CD8-positive, alpha-beta memory T cell (primary cell): Measurements from ENCODE around the gene SOCS4. TPM values are rescaled to one million over a fixed set of nuclear protein-coding genes. Genes with fewer than 3 reads are reported as not detected.
A peak's percentile ranks its signal among the peaks of the same experiment; 100 is the strongest.
"Not testable (repeated sequence)": the region's sequence is repeated elsewhere in the genome, so short reads cannot be mapped to it uniquely, and the experiment has no call there.

Experiments used
- CTCF ChIA-PET: fragments of 350-600 bp; sonication (Branson Sonifier 250); formaldehyde crosslinking; loops from one replicate; lab custom pipeline; 2021; ENCODE audit warnings: antibody characterized with exemption; lab: Charles Lee
- POLR2A ChIA-PET: fragments of 350-600 bp; sonication (Branson Sonifier 250); formaldehyde crosslinking; loops from one replicate; lab custom pipeline; 2021; ENCODE audit warnings: antibody characterized with exemption; lab: Charles Lee
- DNase-seq, 5 donors: peaks; one replicate each; pipeline versions ENCODE4 v3.0.0 to v3.0.0-alpha.2; 2020 to 2022; ENCODE audit warnings: mixed read lengths in 1 of 5
- H3K27ac ChIP-seq: one replicate; pipeline ENCODE4 v1.7.0; 2013; ENCODE audit warnings: low read depth, mild to moderate bottlenecking, low read length, moderate library complexity
- H3K27me3 ChIP-seq: 2 replicates; pipeline ENCODE4 v1.7.0; 2013; ENCODE audit warnings: low read length, mild to moderate bottlenecking; ENCODE audit not compliant: insufficient read depth, poor library complexity, severe bottlenecking
- H3K36me3 ChIP-seq: 2 replicates; pipeline ENCODE4 v1.7.0; 2013; ENCODE audit warnings: mild to moderate bottlenecking, low read length, moderate library complexity; ENCODE audit not compliant: insufficient read depth
- H3K4me1 ChIP-seq: 2 replicates; pipeline ENCODE4 v1.7.0; 2013; ENCODE audit warnings: mild to moderate bottlenecking, low read length, moderate library complexity; ENCODE audit not compliant: insufficient read depth
- H3K4me3 ChIP-seq: 2 replicates; pipeline ENCODE4 v1.7.0; 2013; ENCODE audit warnings: mild to moderate bottlenecking, low read length
- H3K9me3 ChIP-seq: 2 replicates; pipeline ENCODE4 v1.7.0; 2013; ENCODE audit warnings: mild to moderate bottlenecking, low read length
- H3K27ac Mint-ChIP-seq, 8 donors: one replicate each; pipeline ENCODE4 v1.8.0; 2020 to 2021; ENCODE audit warnings: mixed read lengths in 8 of 8, mild to moderate bottlenecking in 6 of 8, inconsistent platforms in 3 of 8, moderate library complexity in 3 of 8
- H3K27me3 Mint-ChIP-seq, 2 donors: one replicate each; pipeline ENCODE4 v1.8.0; 2020 to 2021; ENCODE audit warnings: mixed read lengths in 2 of 2, mild to moderate bottlenecking in 1 of 2, moderate library complexity in 1 of 2
- H3K36me3 Mint-ChIP-seq, 3 donors: one replicate each; pipeline ENCODE4 v1.8.0; 2020 to 2021; ENCODE audit warnings: mixed read lengths in 3 of 3, inconsistent platforms in 1 of 3, mild to moderate bottlenecking in 1 of 3
- H3K4me1 Mint-ChIP-seq, 3 donors: one replicate each; pipeline ENCODE4 v1.8.0; 2020 to 2021; ENCODE audit warnings: mixed read lengths in 3 of 3, inconsistent platforms in 1 of 3, mild to moderate bottlenecking in 1 of 3
- H3K4me3 Mint-ChIP-seq, 7 donors: one replicate each; pipeline ENCODE4 v1.8.0; 2020 to 2021; ENCODE audit warnings: mixed read lengths in 7 of 7, mild to moderate bottlenecking in 6 of 7, moderate library complexity in 4 of 7, inconsistent platforms in 2 of 7
- H3K9me3 Mint-ChIP-seq, 5 donors: one replicate each; pipeline ENCODE4 v1.8.0; 2020 to 2022; ENCODE audit warnings: mixed read lengths in 5 of 5, mild to moderate bottlenecking in 3 of 5, moderate library complexity in 2 of 5, inconsistent platforms in 1 of 5
- polyA plus RNA-seq: library from polyadenylated mRNA; unstranded; fragments of 300-500 nt; fragmentation: Illumina TruSeq; gene quantifications from one replicate; pipeline ENCODE4 v1.2.3, GENCODE V29; 2021
- total RNA-seq, 2 experiments: library from RNA; stranded (reverse); gene quantifications; one replicate each; pipeline ENCODE4 v1.2.3, GENCODE V29; 2021

SOCS4 gene
- total and polyA plus RNA-seq, 3 experiments from 2014 or later: 2.3 to 44.8 (median 38.0) TPM

DNA sequence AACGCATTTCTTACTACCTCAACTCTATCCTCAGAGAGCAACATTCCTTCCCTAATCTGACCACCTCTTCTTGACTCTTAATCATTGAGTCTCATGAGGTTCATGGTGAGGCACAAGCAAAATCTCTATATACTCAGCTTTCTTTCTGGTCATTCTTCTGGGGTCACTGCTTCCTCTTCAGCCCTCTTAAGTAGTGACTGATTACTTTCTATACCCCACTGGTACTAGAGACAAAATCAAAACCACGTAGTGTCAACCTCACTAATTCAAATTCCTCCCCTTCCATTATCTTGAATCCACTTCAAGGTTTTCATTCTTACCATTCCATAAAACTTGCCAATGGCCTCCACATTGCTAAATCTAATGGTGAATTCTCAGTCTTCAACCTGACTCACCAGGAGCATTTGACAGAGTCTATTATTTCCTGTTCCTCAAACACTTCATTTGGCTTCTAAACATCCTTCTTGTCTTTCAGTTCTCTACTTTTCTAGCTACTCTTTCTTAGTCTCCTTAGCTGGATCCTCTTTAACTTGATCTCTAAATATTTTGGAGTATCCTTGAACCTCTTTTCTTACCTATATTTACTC is 7.0 kb upstream of the SOCS4 start:
- Mint-ChIP-seq H3K36me3 (peaks cover 0 to 3% (median 0%) of the 10 kb centered on the region in 3 donors), H3K27ac (peak overlapping the region in 2 of 8 donors; percentile 6 to 51), H3K9me3 (no peaks in the 10 kb centered on the region), H3K4me1 (no peaks in the 10 kb centered on the region), H3K27me3 (no peaks in the 10 kb centered on the region), H3K4me3 (no peak overlapping the region)
- Histone ChIP-seq H3K4me3 (no peak overlapping the region), H3K27ac (no peak overlapping the region), H3K36me3 (no peaks in the 10 kb centered on the region), H3K9me3 (no peaks in the 10 kb centered on the region), H3K4me1 (no peaks in the 10 kb centered on the region), H3K27me3 (no peaks in the 10 kb centered on the region)
- ChIA-PET POLR2A (no interaction called here), CTCF (interaction anchor here (1.0 kb wide), 1 partner anchor 31 kb away, joined by 3 read pairs; the partner anchor contains the start of gene MAPK1IP1L)
- no peak for DNase-seq

DNA sequence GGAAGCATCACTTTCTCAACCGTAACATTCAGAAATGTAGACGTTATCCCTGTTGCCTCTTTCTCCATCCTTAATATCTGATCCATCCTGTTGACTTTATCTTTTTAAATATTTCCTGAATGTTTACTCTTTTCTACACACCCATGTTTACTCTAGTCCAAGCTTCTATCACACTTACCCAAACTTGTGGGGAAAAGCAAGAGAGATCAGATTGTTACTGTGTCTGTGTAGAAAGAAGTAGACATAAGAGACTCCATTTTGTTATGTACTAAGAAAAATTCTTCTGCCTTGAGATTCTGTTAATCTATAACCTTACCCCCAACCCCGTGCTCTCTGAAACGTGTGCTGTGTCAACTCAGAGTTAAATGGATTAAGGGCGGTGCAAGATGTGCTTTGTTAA is 2.7 kb upstream of the SOCS4 start:
- H3K9me3 ChIP-seq, H3K27me3 Mint-ChIP-seq, CTCF ChIA-PET, H3K4me3 Mint-ChIP-seq, POLR2A ChIA-PET, H3K27ac ChIP-seq, H3K9me3 Mint-ChIP-seq, H3K36me3 ChIP-seq, H3K27me3 ChIP-seq, H3K4me3 ChIP-seq, DNase-seq: not testable (repeated sequence)
- Mint-ChIP-seq H3K27ac (peak overlapping the region in 2 of 8 donors; percentile 14 to 83), H3K36me3 (peaks cover 0 to 13% (median 3%) of the 10 kb centered on the region in 3 donors), H3K4me1 (peaks cover 34 to 38% (median 37%) of the 10 kb centered on the region in 3 donors)
- peaks cover 17% of the 10 kb centered on the region for H3K4me1 ChIP-seq

DNA sequence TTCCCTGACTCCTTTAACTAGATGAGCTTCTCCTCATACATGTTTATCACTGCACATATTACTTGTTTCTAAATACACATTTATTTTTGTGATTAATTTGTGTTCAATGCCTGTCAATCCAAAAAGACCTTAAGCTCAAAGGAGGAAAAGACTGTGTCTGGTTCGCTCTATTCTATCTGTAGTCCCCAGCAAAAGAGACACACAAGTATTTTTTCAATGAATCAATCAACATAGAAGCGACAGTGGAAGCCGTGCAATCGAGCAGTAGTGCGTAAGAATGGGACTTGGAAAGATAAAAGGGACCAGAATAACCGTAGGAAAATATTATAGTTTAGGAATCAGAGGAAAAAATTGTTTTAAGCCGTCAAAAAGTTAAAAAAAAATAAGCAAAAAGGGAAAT is 1.1 kb upstream of the SOCS4 start:
- Mint-ChIP-seq H3K4me3 (peak overlapping the region; percentile 92 to 100 (median 94)), H3K27me3 (no peaks in the 10 kb centered on the region), H3K9me3 (no peaks in the 10 kb centered on the region), H3K36me3 (peaks cover 0 to 13% (median 0%) of the 10 kb centered on the region in 3 donors), H3K4me1 (peaks cover 44 to 54% (median 52%) of the 10 kb centered on the region in 3 donors), H3K27ac (peak overlapping the region; percentile 8 to 99 (median 94))
- ChIA-PET POLR2A (interaction anchor here (2.0 kb wide), 1 partner anchor 123 kb away, joined by 8 read pairs; the partner anchor contains the start of gene GCH1), CTCF (interaction anchor here (1.0 to 3.6 kb wide), 3 partner anchors 25 to 64 kb away, joined by 3 to 28 read pairs (median 3); partner anchors contain the start of gene MAPK1IP1L)
- H3K4me3 ChIP-seq: peak overlapping the region; percentile 72
- DNase-seq: no peak
- no peak overlapping the region for H3K27ac ChIP-seq
- no peaks in the 10 kb centered on the region for H3K36me3 ChIP-seq
- peaks cover 19% of the 10 kb centered on the region for H3K4me1 ChIP-seq
- no peaks in the 10 kb centered on the region for H3K27me3 ChIP-seq
- H3K9me3 ChIP-seq: no peaks in the 10 kb centered on the region

DNA sequence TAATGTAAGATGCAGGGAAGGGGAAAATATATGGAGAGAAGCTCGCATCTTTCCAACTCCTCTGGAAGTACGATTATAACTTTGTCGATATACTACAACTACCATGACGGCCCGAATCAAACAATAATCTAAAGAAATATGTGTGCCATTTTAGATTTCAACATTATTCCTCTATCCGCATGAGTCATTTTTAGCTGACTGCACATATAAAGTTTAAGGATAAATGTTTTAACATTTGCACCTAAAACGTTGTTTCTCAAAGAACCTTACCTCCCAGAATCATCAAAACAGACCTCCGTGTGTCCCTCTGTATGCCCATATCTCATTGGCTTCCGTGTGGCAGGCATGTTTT is 619 bp upstream of the SOCS4 start:
- H3K9me3 Mint-ChIP-seq: no peaks in the 10 kb centered on the region
- peak overlapping the region; percentile 72 for H3K4me3 ChIP-seq
- peaks cover 19% of the 10 kb centered on the region for H3K4me1 ChIP-seq

DNA sequence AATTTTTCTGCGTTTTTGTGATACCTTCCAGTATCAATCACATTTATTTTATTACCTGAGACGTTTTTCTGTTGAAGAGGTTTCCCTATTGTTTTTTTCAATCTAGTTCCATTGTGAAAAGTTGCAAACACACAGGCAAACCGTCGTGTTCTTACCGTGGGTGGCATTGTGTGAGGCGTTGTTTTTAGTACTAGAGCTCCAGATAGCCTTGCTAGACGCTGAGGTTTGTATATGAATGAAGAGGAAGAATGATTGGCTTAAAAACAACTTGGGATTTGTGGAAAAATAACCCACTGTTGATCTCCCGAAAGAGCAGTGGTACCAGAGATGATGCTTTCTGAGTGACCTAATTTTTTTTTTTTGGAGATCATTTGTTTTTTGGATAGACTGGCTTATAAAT is 1.0 kb downstream of the SOCS4 start:
- Mint-ChIP-seq H3K27ac (peak overlapping the region; percentile 21 to 99 (median 95)), H3K36me3 (peaks cover 0 to 21% (median 0%) of the 10 kb centered on the region in 3 donors), H3K9me3 (no peaks in the 10 kb centered on the region), H3K4me3 (peak overlapping the region; percentile 92 to 100 (median 94)), H3K27me3 (no peaks in the 10 kb centered on the region), H3K4me1 (peaks cover 52 to 63% (median 59%) of the 10 kb centered on the region in 3 donors)
- peak overlapping the region; percentile 83 for H3K27ac ChIP-seq
- H3K36me3 ChIP-seq: no peaks in the 10 kb centered on the region
- no peaks in the 10 kb centered on the region for H3K9me3 ChIP-seq
- H3K4me3 ChIP-seq: peak overlapping the region; percentile 72
- H3K27me3 ChIP-seq: no peaks in the 10 kb centered on the region
- H3K4me1 ChIP-seq: peaks cover 19% of the 10 kb centered on the region
- ChIA-PET POLR2A (interaction anchor here (0.7 kb wide), 1 partner anchor 21 kb away, joined by 3 read pairs; no protein-coding TSS in a partner anchor), CTCF (interaction anchor here (3.6 kb wide), 1 partner anchor 23 kb away, joined by 28 read pairs; the partner anchor contains the start of gene MAPK1IP1L)
- no peak for DNase-seq

More for the DNA sequence above, 619 bp upstream of the SOCS4 start:
- POLR2A ChIA-PET: interaction anchor here (1.0 to 2.0 kb wide), 4 partner anchors 11 to 165 kb away, joined by 6 to 10 read pairs (median 8); partner anchors contain the start of genes DLGAP5, GCH1 and MAPK1IP1L
- Histone ChIP-seq H3K27ac (peak overlapping the region; percentile 83), H3K27me3 (no peaks in the 10 kb centered on the region), H3K36me3 (no peaks in the 10 kb centered on the region), H3K9me3 (no peaks in the 10 kb centered on the region)
- Mint-ChIP-seq H3K4me1 (peaks cover 49 to 58% (median 57%) of the 10 kb centered on the region in 3 donors), H3K36me3 (peaks cover 0 to 14% (median 0%) of the 10 kb centered on the region in 3 donors), H3K27ac (peak overlapping the region; percentile 89 to 99 (median 94)), H3K4me3 (peak overlapping the region; percentile 92 to 100 (median 94)), H3K27me3 (no peaks in the 10 kb centered on the region)
- no peak for DNase-seq
- CTCF ChIA-PET: interaction anchor here (0.8 to 3.6 kb wide), 6 partner anchors 11 to 119 kb away, joined by 3 to 28 read pairs (median 3); partner anchors contain the start of gene MAPK1IP1L

DNA sequence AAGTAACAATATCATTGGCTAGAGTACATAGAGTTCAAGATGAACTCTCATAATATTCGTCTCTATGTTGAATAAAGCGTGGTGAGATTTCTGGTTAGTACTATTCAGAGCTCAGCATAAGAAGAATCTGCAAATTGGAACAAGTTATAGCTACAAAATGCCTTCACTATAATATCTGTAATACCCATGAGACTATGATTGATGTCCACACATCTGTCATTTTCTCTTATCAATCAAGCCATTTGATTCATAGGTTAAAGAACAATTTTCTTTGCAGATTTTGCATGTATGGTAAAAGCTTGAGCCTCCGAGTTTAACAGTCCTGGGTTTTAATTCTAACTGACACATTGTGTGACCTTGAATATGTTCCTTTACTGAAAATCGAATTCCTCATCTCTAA is 1.4 kb downstream of the SOCS4 start:
- Mint-ChIP-seq H3K27me3 (no peaks in the 10 kb centered on the region), H3K4me1 (peaks cover 52 to 63% (median 59%) of the 10 kb centered on the region in 3 donors), H3K9me3 (no peaks in the 10 kb centered on the region), H3K36me3 (peaks cover 0 to 24% (median 0%) of the 10 kb centered on the region in 3 donors), H3K27ac (peak overlapping the region in 7 of 8 donors; percentile 21 to 99 (median 89)), H3K4me3 (peak overlapping the region; percentile 92 to 100 (median 94))
- Histone ChIP-seq H3K36me3 (no peaks in the 10 kb centered on the region), H3K27me3 (no peaks in the 10 kb centered on the region), H3K27ac (no peak overlapping the region), H3K4me1 (peaks cover 19% of the 10 kb centered on the region), H3K4me3 (peak overlapping the region; percentile 72), H3K9me3 (no peaks in the 10 kb centered on the region)
- ChIA-PET POLR2A (interaction anchor here (0.7 kb wide), 1 partner anchor 20 kb away, joined by 3 read pairs; no protein-coding TSS in a partner anchor), CTCF (interaction anchor here (3.6 kb wide), 1 partner anchor 23 kb away, joined by 28 read pairs; the partner anchor contains the start of gene MAPK1IP1L)
- DNase-seq: no peak

DNA sequence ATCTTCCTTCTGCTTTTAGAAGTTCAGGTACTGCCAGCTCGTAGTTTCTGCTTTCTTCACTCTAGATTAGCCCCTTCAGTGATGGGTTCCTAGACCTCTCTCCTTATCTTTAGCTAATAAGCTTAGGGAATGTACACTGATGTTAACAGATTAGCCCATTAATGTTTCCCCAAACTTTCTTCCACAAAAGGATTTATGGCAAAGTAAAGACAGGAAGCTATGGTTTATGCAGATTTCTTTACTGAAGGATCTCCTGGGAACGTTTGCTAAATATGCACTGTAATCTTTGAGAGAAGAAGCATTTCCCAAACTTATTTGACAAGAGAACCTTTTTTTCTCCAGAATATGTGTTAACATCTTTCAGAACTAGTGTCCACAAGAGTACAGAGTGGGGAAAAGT is 4.2 kb downstream of the SOCS4 start:
- H3K36me3 ChIP-seq: no peaks in the 10 kb centered on the region

More for the DNA sequence above, 4.2 kb downstream of the SOCS4 start:
- peak overlapping the region in 1 of 8 donors; percentile 44 for H3K27ac Mint-ChIP-seq
- CTCF ChIA-PET: interaction anchor here (0.9 to 3.2 kb wide), 2 partner anchors 20 to 138 kb away, joined by 3 to 25 read pairs; partner anchors contain the start of gene MAPK1IP1L
- no peaks in the 10 kb centered on the region for H3K9me3 Mint-ChIP-seq
- H3K27me3 Mint-ChIP-seq: no peaks in the 10 kb centered on the region
- no peak overlapping the region for H3K4me3 ChIP-seq
- peaks cover 44 to 55% (median 51%) of the 10 kb centered on the region in 3 donors for H3K4me1 Mint-ChIP-seq
- no peaks in the 10 kb centered on the region for H3K9me3 ChIP-seq
- peaks cover 2 to 40% (median 4%) of the 10 kb centered on the region in 3 donors for H3K36me3 Mint-ChIP-seq
- peak overlapping the region in 1 of 7 donors; percentile 48 for H3K4me3 Mint-ChIP-seq
- H3K4me1 ChIP-seq: peaks cover 19% of the 10 kb centered on the region
- POLR2A ChIA-PET: no interaction called here
- DNase-seq: no peak
- H3K27me3 ChIP-seq: no peaks in the 10 kb centered on the region
- no peak overlapping the region for H3K27ac ChIP-seq
